HG03432 (cell line): ENCODE results near the gene PPP2R2D.
A peak's percentile ranks its signal among the peaks of the same experiment; 100 is the strongest.
"Not testable (repeated sequence)": the region's sequence is repeated elsewhere in the genome, so short reads cannot be mapped to it uniquely, and the experiment has no call there.

Source experiments
- ATAC-seq: cut with Tn5 transposase; IDR thresholded peaks from one replicate; pipeline ENCODE4 v1.9.1; 2021; ENCODE audit warnings: mild to moderate bottlenecking, moderate library complexity; ENCODE audit not compliant: unreplicated experiment

PPP2R2D gene

DNA sequence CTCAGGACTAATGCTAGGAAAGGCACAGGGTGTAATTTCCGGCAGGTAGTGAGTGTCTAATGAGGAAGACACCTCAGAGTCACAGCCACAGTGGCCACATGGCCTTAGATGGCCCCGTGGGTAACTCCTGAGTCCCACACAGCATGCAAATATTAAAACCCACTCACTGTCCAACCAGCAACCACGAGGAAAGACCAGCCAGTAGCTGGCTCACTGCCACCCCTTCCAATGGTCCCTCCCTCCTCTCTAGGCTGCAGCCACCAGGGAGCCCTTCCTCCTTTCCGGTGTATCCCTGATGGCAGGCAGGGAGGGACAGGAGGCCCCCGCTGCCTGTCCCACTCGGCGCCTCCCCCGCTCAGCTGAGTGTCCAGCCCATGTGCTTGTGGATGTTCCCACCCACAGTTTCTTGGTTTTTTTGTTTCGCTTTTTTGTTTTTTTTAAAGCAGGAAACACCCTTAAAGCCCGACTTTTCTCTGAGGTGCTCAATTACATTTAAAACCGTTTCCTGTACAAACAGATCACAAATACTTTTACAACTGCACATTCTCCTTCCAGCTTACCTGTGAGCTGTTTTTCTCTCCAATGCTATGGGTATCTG lies 71.8 kb downstream of the PPP2R2D start:
- ATAC-seq: no peak

DNA sequence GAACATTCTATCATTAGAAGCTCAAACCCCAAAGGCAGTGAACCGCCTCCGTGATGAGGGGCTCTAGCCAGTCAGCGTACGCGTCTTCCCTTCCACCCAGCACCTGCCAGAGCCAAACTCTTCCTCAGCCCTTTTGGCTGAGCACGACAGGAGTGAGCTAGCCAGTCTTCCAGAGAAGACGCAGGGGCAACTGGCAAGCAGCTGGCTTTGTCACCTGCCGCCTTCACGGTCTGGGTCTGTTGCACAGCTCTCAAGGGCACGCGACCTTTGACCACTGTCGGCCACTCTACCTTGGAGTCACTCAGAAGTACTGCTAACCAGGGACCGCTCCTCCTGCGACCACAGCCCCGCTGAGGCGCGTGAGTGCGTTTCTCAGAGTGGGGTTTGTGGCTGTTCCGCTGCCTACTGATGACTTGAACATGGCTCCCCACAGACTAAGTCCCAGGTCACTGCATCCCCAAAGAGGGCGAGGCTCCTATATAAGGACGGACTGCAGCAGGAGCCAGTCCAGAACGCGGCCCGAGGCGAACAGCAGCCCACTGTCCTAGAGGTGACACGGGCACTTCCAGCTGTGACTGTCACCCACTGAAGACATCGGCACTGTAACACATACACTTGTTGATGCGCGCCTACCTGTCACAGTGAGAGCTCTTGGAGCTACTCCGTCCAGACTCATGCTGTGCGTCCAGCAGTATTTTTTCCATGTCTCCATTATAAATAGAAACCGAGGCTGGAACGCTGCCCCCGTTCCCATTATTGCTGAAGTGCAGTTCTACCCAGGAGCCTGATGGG lies 72.5 kb downstream of the PPP2R2D start:
- ATAC-seq: no peak

DNA sequence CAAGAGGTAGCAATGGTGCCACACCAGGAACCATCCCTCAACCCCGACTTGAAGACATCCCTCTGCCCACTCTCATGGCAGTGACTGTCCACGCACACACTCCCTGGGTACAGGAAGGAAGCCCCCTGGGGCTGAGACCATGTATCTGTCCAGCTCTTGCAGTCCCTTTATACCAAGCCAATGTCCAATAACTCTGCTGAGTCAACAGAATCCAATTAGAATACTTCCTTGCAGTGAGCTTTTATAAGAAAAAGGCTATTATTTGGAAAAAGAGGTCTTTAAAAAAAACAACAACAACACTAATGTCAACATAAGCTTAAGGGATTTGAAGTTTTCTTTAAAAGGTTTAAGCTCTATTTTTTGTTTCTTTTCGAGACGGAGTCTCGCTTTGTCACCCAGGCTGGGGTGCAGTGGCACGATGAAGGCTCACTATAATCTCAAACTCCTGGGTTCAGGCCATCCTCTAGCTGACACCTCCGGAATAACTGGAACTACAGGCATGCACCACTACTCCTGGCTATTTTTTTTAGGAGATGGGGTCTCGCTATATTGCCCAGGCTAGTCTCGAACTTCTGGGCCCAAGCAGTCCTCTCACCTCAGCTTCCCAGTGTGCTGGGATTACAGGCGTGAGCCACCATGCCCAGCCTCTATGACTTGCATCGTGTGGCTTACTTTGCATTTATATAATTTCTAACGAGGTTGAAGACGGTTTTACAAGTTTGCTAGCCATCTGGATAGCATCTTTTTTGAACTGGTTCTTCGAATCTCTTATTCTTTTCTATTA lies 73.4 kb downstream of the PPP2R2D start:
- no peak for ATAC-seq

DNA sequence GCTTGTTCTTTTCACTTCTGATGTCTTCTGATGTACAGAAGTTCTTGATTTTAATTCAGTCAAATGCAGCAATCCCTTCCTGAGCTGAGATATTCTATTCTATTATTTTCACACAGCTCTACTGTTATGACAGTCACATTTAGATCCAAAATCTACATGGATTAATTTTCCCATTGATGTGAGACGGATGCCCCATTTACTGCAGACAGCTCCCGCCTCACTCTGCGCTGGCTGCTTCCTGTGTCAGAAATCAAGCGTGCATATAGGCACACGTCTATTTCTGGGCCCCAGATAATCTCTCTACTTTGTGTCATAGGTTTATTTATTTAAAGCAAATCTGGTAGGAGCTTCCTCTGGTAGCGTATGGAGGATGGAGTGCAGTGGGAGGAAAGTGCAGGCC lies 74.2 kb downstream of the PPP2R2D start:
- ATAC-seq: no peak

DNA sequence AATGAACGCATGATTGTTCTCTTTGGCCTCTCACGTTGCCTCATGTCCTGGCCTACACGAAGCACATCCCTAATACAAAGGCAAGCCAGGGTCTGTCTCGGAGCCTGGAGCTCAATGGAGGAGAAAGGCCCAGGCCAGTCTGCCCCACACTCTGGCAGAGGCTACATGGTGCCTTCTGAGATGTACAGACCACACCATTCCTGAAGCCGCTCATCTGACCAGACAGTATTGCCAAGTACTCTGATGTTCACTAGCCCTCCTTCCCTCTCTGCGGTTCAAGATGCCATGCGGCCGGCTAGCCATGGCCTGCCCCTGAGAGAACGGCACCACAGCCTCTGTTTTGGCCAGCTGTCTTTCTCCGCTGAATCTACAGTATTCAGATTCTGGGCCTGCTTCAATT lies 75.0 kb downstream of the PPP2R2D start:
- no peak for ATAC-seq

DNA sequence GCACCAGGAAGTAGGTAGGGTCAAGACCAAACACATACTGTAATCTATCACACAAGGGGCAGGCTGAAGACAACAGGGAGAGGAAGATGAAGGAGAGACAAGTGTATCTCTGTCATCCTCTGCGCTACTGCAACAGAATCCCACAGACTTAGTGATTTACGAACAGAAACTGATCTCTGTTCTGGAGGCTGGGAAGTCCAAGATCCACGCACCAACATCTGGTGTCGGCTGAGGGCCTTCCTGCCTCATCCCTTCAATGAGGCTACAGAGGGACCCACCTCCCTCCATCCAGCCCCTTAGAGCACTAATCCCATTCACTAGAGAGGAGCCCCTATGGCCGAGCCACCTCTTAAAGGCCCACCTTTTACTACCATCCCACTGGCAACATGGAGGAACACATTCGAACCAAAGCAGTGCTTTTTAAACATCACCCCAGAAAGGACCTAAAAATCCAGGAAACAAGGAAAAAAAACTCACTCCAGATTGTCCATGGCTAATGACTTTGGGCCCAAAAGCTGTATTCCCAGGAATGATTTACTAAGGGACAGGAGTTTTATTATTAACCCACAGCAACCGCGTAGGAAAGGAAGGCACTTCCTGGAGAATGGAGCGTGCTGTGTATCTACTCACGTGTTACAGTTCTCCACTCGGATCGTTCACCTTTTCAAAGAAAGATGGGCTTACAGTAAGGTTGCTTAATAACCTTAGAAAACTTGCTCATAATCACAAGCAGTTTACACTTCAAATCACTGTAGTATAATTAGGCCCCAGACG lies 76.7 kb downstream of the PPP2R2D start:
- no peak for ATAC-seq

DNA sequence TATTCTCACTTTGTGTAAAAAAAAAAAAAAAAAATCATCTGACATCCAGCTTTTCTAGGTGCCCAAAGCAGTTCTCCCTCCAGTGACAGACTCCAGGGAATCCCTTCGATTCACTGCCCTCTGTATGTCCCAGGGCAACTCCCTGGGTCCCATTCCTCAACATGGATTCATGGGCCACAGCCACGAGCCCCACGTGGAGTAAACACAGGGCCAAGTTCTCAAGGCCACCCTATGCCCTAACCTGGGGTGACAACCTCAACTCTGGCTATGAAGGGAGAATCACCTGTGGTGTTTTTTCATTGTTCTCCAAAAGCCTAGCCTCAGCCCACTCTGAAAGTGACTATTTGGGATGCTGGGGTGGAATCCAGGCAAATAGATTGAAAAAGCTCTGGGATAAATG lies 77.6 kb downstream of the PPP2R2D start:
- no peak for ATAC-seq

DNA sequence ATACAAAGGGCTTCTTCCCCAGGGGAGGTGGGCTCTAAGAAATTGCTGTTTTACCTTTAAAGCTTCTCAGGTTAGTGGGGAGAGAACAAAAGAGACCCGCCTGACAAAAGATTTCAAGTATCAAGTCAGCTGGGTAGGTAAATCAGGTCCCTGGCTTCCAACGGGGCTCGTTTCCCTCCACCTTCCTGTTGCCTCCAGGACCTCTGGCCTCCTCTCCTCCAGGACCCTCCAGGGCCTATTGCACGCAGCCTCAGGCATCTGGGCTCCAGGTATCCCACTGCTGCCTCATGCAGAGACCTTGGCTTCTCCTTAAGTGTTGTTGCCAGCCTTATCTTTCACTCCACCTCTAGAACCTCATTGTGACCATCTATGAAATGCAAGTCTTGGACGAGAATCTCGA lies 78.0 kb downstream of the PPP2R2D start:
- ATAC-seq: no peak

DNA sequence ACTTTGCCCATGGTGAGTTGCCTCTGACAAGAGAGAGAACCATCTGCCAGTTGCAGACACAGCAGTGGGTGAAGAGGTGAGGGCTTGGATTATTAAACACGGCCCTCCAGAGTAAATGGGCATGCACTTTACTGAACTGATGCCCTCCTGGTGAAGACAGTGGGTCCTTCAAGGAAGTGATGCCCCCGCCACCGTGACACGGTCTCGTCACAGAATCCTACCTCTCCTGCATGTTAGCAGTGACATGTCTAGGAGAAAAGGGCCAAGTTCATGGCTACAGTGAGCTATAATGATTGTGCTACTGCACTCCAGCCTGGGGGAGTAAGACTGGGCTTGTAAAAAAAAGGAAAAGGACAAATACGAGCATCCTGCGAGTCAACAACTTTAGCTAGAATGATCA lies 78.5 kb downstream of the PPP2R2D start:
- ATAC-seq: no peak

DNA sequence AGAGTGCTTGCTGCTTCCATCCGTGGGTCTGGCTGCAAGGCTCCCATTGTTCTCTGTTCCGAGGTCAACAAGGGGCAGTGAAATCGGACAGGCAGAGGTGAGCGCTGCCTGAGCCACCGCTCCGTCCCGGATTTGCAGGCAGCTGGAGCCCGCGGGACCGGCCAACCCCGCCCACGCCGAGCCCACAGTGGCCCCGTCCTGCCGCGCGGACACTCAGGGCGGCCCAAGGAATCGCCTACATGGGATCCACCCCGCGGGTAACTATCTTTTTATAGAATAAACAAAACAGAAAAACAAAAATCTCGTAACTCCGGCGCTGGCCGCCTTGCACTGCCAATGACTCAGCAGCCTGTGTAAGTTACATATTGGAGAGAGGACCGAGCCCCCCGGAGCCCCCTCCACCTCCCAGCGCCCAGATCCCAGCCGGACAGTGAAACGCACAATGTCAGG lies 79.0 kb downstream of the PPP2R2D start:
- ATAC-seq: no peak

DNA sequence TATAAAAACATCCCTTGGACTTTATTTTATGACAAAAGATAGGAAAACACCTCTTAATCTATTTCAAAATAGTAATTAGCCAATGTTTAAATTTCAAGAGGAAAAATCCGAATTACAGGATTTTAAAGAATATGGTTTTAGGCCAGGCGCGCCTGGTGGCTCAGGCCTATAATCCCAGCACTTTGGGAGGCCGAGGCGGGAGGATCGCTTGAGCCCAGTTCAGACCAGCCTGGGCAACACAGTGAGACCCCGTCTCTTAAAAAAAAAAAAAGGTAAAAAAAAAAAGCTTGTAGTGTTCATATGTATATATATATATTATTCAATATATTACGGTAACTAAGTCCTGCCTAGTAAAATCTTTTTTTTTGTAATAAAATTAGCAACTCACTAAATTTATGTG lies 79.5 kb downstream of the PPP2R2D start:
- ATAC-seq: no peak

DNA sequence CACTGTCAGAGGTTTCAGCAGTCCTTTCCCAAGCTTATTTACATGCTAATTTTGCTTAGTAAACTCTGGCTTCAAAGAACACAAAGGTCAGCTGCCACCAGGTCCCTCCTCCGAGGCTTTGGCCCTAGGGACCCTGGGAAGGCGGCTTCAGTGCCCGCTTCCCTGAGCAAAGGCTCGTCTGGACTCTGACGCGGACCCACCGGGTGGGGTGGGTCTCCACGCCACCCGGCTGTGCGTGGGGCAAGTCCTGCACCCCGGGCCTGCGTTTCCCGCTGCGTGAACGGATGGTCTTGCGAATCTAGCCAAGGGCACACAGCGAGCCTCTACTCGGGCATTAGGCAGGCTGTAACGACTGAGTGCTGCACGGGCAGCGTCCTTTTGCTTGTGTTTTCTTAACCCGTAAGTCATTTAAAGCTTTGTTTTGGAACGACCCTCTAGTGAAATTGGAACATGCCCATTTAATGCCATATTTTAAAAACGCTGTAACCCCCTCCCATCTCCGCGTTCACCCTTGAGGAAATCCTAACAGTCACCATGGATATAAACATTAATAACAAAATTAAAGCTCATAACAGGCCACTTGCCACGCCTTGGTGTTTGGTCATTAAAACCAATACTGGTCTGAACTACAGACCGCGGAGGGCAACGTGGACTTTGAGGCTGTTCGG lies 80.1 kb downstream of the PPP2R2D start:
- no peak for ATAC-seq

DNA sequence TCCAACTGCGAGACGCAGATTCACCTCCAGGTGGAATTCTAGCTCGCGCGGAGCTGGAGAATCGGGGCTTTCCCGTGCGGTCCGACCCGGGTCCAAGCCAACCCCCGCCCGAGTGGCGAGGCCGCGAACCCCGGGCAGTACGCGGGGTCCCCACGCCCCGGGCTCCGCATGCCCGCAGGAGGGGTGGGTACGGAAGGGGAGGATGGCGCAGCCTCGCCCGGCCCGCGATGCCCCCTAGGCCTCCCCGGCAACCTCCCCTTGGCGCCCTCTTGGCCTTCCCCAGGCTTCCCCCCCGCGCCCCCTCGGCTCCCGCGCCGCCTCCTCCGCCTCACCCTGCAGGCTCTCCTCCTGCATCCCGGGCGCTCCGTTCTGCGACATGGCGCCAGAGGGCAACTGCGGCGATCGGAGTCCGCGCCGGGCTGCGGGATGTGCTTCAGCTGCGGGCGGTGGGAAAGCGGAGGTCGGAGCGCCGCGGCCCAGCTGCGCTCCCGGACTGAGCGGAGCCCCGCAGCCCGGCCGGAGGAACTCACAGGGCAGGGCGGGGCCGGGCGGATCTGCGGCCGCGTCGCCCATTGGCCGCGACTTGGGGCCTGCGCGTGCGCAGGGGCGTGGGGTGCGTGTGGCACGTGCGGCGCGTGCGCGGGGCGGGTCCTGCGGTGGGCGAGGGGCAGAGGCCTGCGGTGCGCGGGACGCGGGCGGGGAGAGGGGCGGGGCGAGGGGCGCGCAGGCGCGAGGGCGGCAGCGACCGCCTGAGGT lies 80.8 kb downstream of the PPP2R2D start, which contains the start of gene BNIP3:
TSS of gene BNIP3 (minus strand) at position 495 of the 756 bp plus-strand sequence. CDS start at position 378, 117 bp downstream.
- ATAC-seq: peak; percentile 90

DNA sequence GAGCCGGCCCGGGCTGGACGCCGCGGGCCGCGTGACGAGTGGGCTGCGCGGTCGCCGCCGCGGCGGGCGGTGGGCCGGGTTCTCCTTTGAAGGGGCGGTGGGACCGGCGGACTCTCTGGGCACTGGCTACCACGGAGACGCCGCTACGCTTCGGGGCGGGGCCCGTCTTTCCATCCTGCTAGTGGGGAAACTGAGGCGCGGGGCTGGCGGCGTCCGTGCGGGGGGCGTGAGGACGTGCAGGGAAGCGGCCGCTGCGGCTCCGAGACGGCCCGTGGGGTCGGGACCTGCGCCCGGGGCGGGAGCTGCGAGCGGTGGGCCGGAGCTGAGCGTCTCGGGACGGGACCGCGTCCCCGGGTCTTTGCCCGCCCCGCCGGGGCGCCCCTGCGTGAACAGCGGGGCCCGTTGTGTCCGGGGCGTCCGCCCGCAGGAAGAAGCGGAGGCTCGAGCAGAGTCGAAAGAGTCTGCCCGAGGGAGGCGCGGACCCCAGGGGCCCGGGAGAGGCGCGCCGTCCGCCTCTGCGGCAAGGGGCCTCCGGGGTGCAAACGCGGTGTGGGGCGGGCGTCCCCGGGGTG lies 81.5 kb downstream of the PPP2R2D start:
- peak; percentile 28 for ATAC-seq

DNA sequence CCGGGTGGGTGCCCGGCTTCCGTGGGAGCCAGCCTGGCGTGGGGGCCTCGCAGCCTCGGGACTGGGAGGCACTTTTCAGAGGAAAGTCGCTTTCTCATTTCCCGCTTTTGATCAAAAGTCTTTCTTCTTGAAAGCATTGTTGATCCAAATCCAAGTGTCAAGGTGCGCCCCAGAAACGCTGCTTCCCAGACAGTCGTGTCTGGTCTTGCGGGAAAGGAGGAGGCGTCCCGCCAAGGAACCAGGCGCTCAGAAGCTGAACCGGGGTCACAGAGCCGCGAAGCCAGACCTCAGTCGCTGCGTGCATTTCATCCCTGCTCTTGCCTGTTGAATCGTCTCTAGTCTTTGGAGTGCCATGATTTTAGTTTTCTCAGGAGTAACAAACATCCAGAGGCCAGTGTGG lies 82.0 kb downstream of the PPP2R2D start:
- no peak for ATAC-seq

DNA sequence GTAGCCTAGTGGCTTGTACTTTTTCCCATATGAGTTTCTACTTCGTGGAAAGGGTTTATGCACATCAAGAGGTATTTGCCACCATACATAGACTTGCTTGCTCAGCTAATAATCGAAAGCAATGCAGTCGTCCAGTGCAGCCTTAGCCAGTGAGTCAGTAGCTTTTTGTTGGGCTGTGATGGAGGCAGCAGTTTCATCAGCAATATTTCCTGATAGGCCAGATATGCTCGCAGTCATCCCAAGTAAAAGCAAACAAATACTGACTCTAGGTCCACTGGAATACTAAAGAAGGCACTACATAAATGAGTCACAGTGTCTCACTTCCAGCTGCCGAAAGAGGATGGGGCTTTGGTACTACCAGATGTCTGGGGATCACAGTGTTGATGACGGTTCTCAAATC lies 83.0 kb downstream of the PPP2R2D start:
- ATAC-seq: no peak

DNA sequence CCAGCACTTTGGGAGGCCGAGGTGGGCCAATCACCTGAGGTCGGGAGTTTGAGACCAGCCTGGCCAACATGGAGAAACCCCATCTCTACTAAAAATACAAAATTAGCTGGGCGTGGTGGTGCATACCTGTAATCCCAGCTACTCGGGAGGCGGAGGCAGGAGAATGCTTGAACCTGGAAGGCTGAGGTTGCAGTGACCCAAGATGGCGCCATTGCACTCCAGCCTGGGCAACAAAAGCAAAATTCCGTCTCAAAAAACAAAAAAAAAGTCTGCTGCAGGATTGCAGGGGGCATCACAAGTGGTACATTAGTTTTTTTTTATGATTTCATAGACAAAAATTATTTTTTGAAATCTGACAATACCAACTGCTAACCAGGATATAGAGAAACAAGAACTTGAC lies 86.0 kb downstream of the PPP2R2D start:
- not testable (repeated sequence) for ATAC-seq

DNA sequence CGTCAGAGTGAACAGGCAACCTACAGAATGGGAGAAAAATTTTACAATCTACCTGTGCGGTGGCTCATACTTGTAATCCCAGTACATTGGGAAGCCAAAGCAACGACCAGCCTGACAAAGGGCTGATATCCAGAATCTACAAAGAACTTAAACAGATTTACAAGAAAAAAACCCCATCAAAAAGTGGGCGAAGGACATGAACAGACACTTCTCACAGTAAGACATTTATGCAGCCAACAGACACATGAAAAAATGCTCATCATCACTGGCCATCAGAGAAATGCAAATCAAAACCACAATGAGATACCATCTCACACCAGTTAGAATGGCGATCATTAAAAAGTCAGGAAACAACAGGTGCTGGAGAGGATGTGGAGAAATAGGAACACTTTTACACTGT lies 86.5 kb downstream of the PPP2R2D start:
- ATAC-seq: not testable (repeated sequence)

DNA sequence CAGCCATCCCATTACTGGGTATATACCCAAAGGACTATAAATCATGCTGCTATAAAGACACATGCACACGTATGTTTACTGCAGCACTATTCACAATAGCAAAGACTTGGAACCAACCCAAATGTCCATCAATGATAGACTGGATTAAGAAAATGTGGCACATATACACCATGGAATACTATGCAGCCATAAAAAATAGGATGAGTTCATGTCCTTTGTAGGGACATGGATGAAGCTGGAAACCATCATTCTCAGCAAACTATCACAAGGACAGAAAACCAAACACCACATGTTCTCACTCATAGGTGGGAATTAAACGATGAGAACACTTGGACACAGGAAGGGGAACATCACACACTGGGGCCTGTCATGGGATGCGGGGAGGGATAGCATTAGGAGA lies 87.0 kb downstream of the PPP2R2D start:
- not testable (repeated sequence) for ATAC-seq
